GM18868 (cell line): ENCODE data around the gene MMAA.
A peak's percentile ranks its signal among the peaks of the same experiment; 100 is the strongest.

Source experiments
- ATAC-seq: cut with Tn5 transposase; IDR thresholded peaks from one replicate; pipeline ENCODE4 v1.9.1; 2021; ENCODE audit warnings: mild to moderate bottlenecking, moderate library complexity; ENCODE audit not compliant: unreplicated experiment

MMAA gene

DNA sequence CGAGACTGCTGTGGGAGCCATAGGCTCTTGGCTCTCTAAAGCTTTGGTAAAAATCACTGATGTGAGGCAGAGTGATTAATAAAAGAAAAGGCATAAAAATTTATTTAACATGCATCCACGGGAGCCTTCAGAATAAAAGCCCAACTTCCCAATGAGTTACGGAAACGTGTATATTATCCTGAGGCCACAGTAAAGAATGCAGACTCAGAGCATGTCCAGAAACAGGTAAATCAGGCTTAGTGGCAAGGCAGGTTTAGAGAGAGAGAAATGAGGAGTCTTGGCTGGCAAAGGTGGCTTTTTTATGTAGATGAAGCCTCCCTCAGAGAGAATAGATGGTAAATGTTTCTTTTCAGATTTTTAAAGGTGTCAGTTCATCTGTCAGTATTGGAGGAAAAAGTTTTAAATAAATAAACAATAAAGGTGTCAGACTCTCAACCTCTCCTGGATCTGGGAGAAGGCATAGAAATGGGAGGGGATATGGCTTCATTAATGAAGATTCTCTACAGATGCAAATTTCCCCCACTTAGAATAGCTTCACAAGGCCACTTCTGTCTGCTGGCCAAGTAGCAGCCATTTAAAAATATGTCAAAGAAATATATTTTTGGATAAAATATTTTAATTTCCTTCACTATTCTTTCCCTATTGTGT lies 84.8 kb downstream of the MMAA start:
- no peak for ATAC-seq

DNA sequence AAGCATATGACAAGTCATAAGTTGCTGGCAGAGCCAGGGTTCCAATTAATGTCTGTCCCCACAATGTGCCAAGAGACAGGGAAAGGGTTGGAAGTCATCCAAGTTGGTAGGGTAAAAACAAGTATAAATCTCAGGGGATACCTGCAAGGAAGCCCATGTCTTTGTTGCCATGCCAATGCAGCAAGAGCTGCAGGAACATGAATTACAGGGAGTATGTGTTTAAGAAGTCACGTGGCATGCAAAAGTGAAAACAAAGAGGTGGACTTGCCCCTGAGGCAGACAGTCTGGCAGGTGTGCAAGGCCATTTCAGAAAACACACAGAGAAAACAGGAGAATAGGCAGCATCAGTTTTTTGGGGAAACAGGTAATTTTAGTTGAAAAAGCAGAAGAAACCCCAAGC lies 90.2 kb downstream of the MMAA start:
- ATAC-seq = peak; percentile 19
